Upper lobe of left lung (tissue), 6 donors: ENCODE data around the gene ZMYND8. TPM values are rescaled to one million over a fixed set of nuclear protein-coding genes. Genes with fewer than 3 reads are reported as not detected.

ENCODE experiments used
- ATAC-seq, 2 donors: fragments of 200-7000 bp; cut with Tn5 transposase; one replicate each; pipeline ENCODE4 v1.9.1; 2022; ENCODE audit warnings: mild to moderate bottlenecking in 2 of 2, moderate library complexity in 2 of 2; ENCODE audit not compliant: low FRiP score in 2 of 2
- DNase-seq, 2 donors: peaks; one replicate each; pipeline ENCODE4 v3.0.0-alpha.2; 2019 to 2020
- H3K27ac ChIP-seq, 4 donors: fragments of 200-600 bp; sonication (generic); one replicate each; pipeline ENCODE4 v1.5.1; 2016 to 2019
- H3K27me3 ChIP-seq, 4 donors: fragments of 200-600 bp; sonication (generic); one replicate each; pipeline ENCODE4 v1.5.1; 2017 to 2019
- H3K36me3 ChIP-seq, 4 donors: fragments of 200-600 bp; sonication (generic); one replicate each; pipeline ENCODE4 v1.5.1; 2016 to 2019
- H3K4me1 ChIP-seq, 4 donors: fragments of 200-600 bp; sonication (generic); one replicate each; pipeline ENCODE4 v1.5.1; 2018 to 2019
- H3K4me3 ChIP-seq, 4 donors: fragments of 200-600 bp; sonication (generic); one replicate each; pipeline ENCODE4 v1.5.1; 2017 to 2019; ENCODE audit warnings: mild to moderate bottlenecking in 2 of 4, moderate library complexity in 1 of 4
- H3K9me3 ChIP-seq, 4 donors: fragments of 200-600 bp; sonication (generic); one replicate each; pipeline ENCODE4 v1.5.1; 2018 to 2019
- EP300 ChIP-seq, 4 donors: sonication (generic); formaldehyde crosslinking; IDR thresholded peaks; one replicate each; pipeline ENCODE4 v1.5.1; 2017; ENCODE audit warnings: antibody characterized with exemption in 4 of 4, control low read depth in 2 of 4
- POLR2A ChIP-seq, 4 donors: fragments of 450-650 bp; IDR thresholded peaks; one replicate each; pipeline ENCODE4 v1.5.1; 2016 to 2017; ENCODE audit warnings: antibody characterized with exemption in 4 of 4, mild to moderate bottlenecking in 2 of 4
- POLR2AphosphoS5 ChIP-seq, 2 donors: sonication (generic); formaldehyde crosslinking; IDR thresholded peaks; one replicate each; pipeline ENCODE4 v1.5.1; 2017; ENCODE audit warnings: antibody characterized with exemption in 2 of 2
- WGBS, 2 donors: methylation state at CpG; one replicate each; pipeline ENCODE4 v1.1.5; 2017 to 2018; 5-methylcytosine and 5-hydroxymethylcytosine counted together
- total RNA-seq, 6 donors: library from RNA; depleted of rRNA in 4 of 6; stranded (reverse); fragments of >200 nt in 4 of 6; gene quantifications; one replicate each; pipeline versions ENCODE4 v1.1.0 to v1.2.1, GENCODE V29; 2016 to 2021
- TF ChIP-seq, protein P1 (sequence below), 6 experiments: fragments of 450-650 bp in 4 of 6; fragments of 200-600 bp in 2 of 6; sonication (generic) in 2 of 6; IDR thresholded peaks; one replicate each; pipeline ENCODE4 v1.5.1; 2016 to 2019; ENCODE audit warnings: antibody characterized with exemption in 6 of 6
- donor health status: DM: no; HTN: no; CAD: no; lungs with moderate emphysema.
- donor health status: DM: no; HTN: yes; CAD: no; lungs with severe emphysema.

The ZMYND8 gene
- total RNA-seq, 6 donors from 2014 or later, result 24.6 to 120 (median 51.8) TPM

DNA sequence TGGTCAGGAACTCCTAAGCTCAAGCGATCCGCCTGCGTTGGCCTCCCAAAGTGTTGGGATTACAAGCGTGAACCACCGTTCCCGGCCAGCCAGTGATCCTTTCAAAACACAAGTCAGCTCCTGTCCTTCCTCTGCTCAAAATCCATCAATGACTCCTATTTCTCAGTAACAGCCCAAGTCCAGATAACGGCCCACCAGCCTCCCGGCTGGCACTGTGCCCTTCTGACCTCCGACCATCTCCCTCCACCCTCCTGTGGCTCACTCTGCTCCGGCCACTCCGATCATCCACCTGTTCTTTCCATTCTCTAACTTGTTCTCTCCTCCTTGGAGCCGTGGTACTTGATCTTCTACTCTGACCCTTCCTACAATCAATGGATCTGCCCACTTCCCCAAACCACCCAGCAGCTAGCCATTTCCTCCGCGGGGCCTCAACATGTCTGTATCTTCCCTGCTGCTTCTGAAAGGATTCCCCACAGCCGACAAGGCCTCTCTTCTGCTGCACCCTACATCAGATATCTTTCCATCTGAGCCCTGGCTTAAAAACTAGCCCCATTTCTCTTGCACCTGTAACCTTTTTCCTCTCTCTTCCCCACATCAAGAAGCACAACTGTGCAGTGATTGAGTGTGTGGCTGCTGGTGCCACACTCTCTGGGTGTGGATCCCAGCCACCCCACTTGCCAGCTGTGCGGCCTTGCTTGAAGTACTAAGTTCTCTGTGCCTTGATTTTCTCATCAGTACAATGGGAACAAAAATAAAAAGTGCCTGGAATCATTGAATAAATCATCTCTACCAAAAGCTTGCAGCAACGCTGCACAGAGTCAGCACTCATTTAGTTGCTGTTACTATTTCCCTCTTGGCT is 6.1 kb upstream of the ZMYND8 start:
- no peak overlapping the region for H3K4me3 ChIP-seq
- no peak for DNase-seq
- TF ChIP-seq POLR2AphosphoS5 (IDR thresholded peaks at IDR 0.05) (no peak), POLR2A (IDR thresholded peaks at IDR 0.05) (no peak), EP300 (IDR thresholded peaks at IDR 0.05) (no peak)
- TF ChIP-seq, protein P1, sequence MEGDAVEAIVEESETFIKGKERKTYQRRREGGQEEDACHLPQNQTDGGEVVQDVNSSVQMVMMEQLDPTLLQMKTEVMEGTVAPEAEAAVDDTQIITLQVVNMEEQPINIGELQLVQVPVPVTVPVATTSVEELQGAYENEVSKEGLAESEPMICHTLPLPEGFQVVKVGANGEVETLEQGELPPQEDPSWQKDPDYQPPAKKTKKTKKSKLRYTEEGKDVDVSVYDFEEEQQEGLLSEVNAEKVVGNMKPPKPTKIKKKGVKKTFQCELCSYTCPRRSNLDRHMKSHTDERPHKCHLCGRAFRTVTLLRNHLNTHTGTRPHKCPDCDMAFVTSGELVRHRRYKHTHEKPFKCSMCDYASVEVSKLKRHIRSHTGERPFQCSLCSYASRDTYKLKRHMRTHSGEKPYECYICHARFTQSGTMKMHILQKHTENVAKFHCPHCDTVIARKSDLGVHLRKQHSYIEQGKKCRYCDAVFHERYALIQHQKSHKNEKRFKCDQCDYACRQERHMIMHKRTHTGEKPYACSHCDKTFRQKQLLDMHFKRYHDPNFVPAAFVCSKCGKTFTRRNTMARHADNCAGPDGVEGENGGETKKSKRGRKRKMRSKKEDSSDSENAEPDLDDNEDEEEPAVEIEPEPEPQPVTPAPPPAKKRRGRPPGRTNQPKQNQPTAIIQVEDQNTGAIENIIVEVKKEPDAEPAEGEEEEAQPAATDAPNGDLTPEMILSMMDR (IDR thresholded peaks at IDR 0.05), result no peak
- H3K27ac ChIP-seq, result peak overlapping the region; percentile 97 to 100 (median 98)
- H3K27me3 ChIP-seq, result no peaks in the 10 kb centered on the region
- H3K9me3 ChIP-seq, result no peaks in the 10 kb centered on the region
- H3K4me1 ChIP-seq, result peaks cover 44 to 55% (median 52%) of the 10 kb centered on the region in 4 donors
- no peaks in the 10 kb centered on the region for H3K36me3 ChIP-seq
- WGBS, 2 donors, result 88% methylated on average over 17 of the region's 17 CpGs
- no peak for ATAC-seq

DNA sequence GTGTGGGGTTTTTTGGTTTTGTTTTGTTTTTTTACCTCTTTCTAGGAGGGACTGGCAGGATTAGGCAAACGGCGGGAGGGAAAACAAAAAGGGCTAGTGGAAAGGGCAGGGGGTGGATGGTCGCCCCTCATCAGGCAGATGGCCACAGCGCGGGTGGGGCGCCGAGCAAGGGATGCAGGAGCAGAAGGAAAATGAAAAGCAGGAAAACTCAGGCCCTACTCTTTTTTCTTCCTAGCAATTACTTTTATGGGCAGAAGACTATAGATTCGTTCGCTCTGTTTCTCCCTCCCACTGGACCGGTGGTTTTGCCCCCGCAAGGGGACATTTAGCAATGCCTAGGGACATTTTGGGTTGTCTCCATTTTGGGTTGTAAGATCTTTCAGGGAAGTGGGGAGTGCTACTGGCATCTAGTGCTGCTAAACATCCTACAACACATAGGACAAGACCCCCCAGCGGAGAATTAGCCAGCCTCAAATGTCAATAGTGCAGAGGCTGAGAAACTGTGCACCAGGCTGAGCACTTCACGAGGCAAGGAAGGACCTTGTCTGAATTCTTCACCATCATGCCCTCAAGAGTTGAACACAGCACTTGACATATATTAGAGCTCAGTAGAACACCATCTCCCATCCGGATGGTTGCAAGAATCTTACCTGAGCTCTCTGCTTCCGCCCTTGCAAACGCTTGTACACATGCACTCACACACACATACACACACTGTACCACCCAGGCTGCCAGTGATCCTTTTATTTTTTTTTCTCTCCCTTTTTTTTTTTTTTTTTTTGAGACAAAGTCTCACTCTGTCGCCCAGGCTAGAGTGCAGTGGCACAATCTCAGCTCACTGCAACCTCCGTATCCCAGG is 4.8 kb upstream of the ZMYND8 start:
- H3K27ac ChIP-seq, result peak overlapping the region; percentile 97 to 100 (median 98)
- DNase-seq, result peak in 1 of 2 donors; percentile 85
- no peak for TF ChIP-seq POLR2A (IDR thresholded peaks at IDR 0.05)
- no peak for TF ChIP-seq POLR2AphosphoS5 (IDR thresholded peaks at IDR 0.05)
- TF ChIP-seq, protein P1 (IDR thresholded peaks at IDR 0.05), result no peak
- TF ChIP-seq EP300 (IDR thresholded peaks at IDR 0.05), result no peak
- 58 to 68% methylated on average over 18 of the region's 18 CpGs for WGBS, 2 donors
- no peaks in the 10 kb centered on the region for H3K9me3 ChIP-seq
- peaks cover 57 to 68% (median 65%) of the 10 kb centered on the region in 4 donors for H3K4me1 ChIP-seq
- H3K4me3 ChIP-seq, result no peak overlapping the region
- ATAC-seq, result no peak
- H3K27me3 ChIP-seq, result no peaks in the 10 kb centered on the region
- no peaks in the 10 kb centered on the region for H3K36me3 ChIP-seq

DNA sequence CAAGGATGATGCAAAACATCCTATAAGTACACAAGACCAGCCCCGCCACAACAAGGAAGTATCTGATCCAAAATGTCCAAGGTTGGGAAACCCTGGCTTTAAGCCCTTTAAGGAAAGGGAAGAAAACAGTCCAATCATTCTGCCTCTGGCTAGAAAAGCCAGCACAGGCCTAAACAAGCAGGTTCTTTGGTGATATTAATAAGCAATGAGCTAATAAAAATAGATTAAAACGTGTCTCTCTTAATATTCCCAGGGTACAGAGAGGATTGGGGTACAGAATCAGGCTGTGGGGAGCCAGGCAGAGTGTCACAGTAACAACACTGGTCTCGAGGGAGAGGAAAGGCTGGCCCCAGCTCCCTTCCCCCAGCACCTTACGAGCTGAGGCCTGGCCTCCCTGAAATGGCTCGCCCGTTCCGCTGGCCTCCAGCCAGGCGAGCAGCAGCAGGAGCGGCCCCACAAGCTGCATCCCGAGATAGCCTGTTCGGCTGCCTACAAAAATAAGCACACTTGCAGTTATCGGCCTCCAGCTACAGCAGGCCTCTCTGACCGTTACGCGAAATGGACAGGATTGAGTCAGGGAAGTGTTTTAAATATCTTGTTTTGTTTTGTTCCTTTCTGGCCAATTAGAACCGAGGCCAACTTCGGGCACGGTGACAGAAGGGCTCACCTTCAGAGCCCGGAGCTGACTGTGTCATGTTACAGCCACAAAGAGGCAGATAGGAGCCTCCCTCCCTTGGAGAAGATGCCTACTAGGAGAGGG is 4.0 kb upstream of the ZMYND8 start:
- no peaks in the 10 kb centered on the region for H3K9me3 ChIP-seq
- H3K4me1 ChIP-seq, result peaks cover 66 to 76% (median 73%) of the 10 kb centered on the region in 4 donors
- DNase-seq, result peak; percentile 85 to 91
- no peaks in the 10 kb centered on the region for H3K36me3 ChIP-seq
- TF ChIP-seq POLR2AphosphoS5 (IDR thresholded peaks at IDR 0.05) (peak; percentile 88 to 90), POLR2A (IDR thresholded peaks at IDR 0.05) (peak in 3 of 4 donors; percentile 24 to 69 (median 26)), EP300 (IDR thresholded peaks at IDR 0.05) (peak in 2 of 4 donors; percentile 94 to 97)
- TF ChIP-seq, protein P1 (IDR thresholded peaks at IDR 0.05), result no peak
- H3K27me3 ChIP-seq, result no peaks in the 10 kb centered on the region
- ATAC-seq, result peak; percentile 30 to 43
- WGBS, 2 donors, result 9% methylated on average over 12 to 19 of the region's 19 CpGs
- H3K27ac ChIP-seq, result peak overlapping the region; percentile 97 to 100 (median 98)
- H3K4me3 ChIP-seq, result no peak overlapping the region

DNA sequence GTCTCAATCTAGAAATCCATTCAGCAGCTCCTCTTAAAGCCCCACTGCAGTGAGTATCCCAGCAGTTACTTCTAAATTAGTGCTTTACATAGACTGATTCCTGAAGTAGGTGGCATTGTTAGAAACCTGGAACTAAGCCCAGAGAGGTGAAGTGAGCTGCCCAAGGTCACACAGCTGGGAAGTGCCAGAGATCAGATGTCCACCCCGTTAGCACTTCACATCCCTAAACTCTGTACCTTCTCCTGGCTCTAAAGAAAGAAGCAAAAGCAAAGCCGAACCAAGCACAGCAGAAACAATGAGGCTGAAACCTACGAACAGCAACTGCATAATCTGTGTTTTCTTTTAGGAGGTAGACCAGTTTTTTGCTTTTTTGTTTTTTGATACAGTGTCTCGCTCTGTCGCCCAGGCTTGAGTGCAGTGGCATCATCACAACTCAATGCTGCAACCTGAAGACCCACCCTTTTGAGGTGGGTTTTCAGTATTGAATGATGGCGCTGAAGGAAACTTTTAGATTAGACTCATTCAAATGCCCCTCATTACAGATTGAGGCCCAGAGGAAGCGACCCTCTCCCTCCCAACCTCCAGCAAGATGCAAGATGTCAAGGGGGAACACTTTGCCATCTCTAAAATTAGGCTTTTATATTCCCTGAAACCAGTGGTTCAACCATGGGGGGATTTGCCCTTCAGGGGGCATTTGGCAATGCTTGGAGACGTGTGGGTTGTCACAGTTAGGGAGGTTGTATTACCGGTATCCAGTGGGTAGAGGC is 3.2 kb upstream of the ZMYND8 start:
- Histone ChIP-seq H3K4me3 (no peak overlapping the region), H3K36me3 (no peaks in the 10 kb centered on the region), H3K27ac (peak overlapping the region; percentile 97 to 100 (median 98)), H3K9me3 (no peaks in the 10 kb centered on the region), H3K27me3 (no peaks in the 10 kb centered on the region), H3K4me1 (peaks cover 73 to 84% (median 81%) of the 10 kb centered on the region in 4 donors)
- 57 to 58% methylated on average over 9 of the region's 9 CpGs for WGBS, 2 donors
- no peak for DNase-seq
- ATAC-seq, result no peak
- TF ChIP-seq EP300 (IDR thresholded peaks at IDR 0.05) (peak in 2 of 4 donors; percentile 17 to 83), POLR2AphosphoS5 (IDR thresholded peaks at IDR 0.05) (peak in 1 of 2 donors; percentile 6), POLR2A (IDR thresholded peaks at IDR 0.05) (no peak)
- TF ChIP-seq, protein P1 (IDR thresholded peaks at IDR 0.05), result no peak
